Tibial nerve (tissue), 4 donors: ENCODE measurements around the gene AFG3L2. TPM values are rescaled to one million over a fixed set of nuclear protein-coding genes. Genes with fewer than 3 reads are reported as not detected.
A peak's percentile ranks its signal among the peaks of the same experiment; 100 is the strongest.

Experiments used
- DNase-seq, 2 donors: peaks; one replicate each; pipeline ENCODE4 v3.0.0-alpha.2; 2019; ENCODE audit warnings: low spot score in 2 of 2
- H3K27ac ChIP-seq, 4 donors: fragments of 200-600 bp; sonication (generic) in 3 of 4; one replicate each; pipeline ENCODE4 v1.5.1; 2017 to 2019; ENCODE audit warnings: mild to moderate bottlenecking in 1 of 4
- H3K27me3 ChIP-seq, 2 donors: fragments of 200-600 bp; sonication (generic) in 1 of 2; one replicate each; pipeline versions ENCODE4 v1.5.1 to v1.6.0; 2017 to 2019
- H3K36me3 ChIP-seq, 3 donors: fragments of 200-600 bp; sonication (generic); one replicate each; pipeline ENCODE4 v1.5.1; 2018 to 2019
- H3K4me1 ChIP-seq, 4 donors: fragments of 200-600 bp; sonication (generic) in 3 of 4; one replicate each; pipeline ENCODE4 v1.5.1; 2017 to 2019
- H3K4me3 ChIP-seq, 4 donors: fragments of 200-600 bp; sonication (generic) in 3 of 4; one replicate each; pipeline ENCODE4 v1.5.1; 2017 to 2019; ENCODE audit warnings: mild to moderate bottlenecking in 1 of 4, moderate library complexity in 1 of 4
- H3K9me3 ChIP-seq, 4 donors: fragments of 200-600 bp; sonication (generic) in 3 of 4; one replicate each; pipeline ENCODE4 v1.5.1; 2017 to 2019
- EP300 ChIP-seq, 2 donors: sonication (generic); formaldehyde crosslinking; IDR thresholded peaks; one replicate each; pipeline ENCODE4 v1.6.1; 2017; ENCODE audit warnings: antibody characterized with exemption in 2 of 2, mild to moderate bottlenecking in 1 of 2
- POLR2A ChIP-seq, 2 donors: fragments of 450-650 bp; IDR thresholded peaks; one replicate each; pipeline ENCODE4 v1.6.1; 2017; ENCODE audit warnings: antibody characterized with exemption in 2 of 2, mild to moderate bottlenecking in 2 of 2, moderate library complexity in 2 of 2
- WGBS, 2 donors: methylation state at CpG; one replicate each; pipeline ENCODE4 v1.1.5; 2018; 5-methylcytosine and 5-hydroxymethylcytosine counted together
- total RNA-seq, 4 donors: library from RNA; depleted of rRNA; stranded (reverse); fragments of >200 nt; gene quantifications; one replicate each; pipeline ENCODE4 v1.1.0, GENCODE V29; 2016
- TF ChIP-seq, protein P1 (sequence below), 5 experiments: fragments of 200-600 bp in 3 of 5; fragments of 450-650 bp in 2 of 5; sonication (generic) in 3 of 5; IDR thresholded peaks; one replicate each; pipeline ENCODE4 v1.5.1; 2016 to 2019; ENCODE audit warnings: antibody characterized with exemption in 5 of 5, mild to moderate bottlenecking in 3 of 5, moderate library complexity in 2 of 5

AFG3L2 gene
- total RNA-seq: 10 to 100 TPM; 35.7 to 54.8 (median 42.5) TPM

GRCh38 chr18:12376754-12377555 lies at the start of gene AFG3L2:
TSS of gene AFG3L2 (minus strand) at chr18:12377227. CDS start at chr18:12377082, 145 bp downstream.
- Histone ChIP-seq H3K36me3 (no peaks in the 10 kb centered on the region), H3K27ac (peak within 1 kb of the TSS; percentile 94 to 100 (median 98)), H3K27me3 (no peaks in the 10 kb centered on the region), H3K4me3 (peak within 1 kb of the TSS; percentile 76 to 96 (median 81)), H3K9me3 (peaks cover 0 to 1% (median 0%) of the 10 kb centered on the region in 4 donors), H3K4me1 (peaks cover 0 to 50% (median 29%) of the 10 kb centered on the region in 4 donors)
- peak; percentile 100 for DNase-seq
- 0 to 1% methylated on average over 35 to 39 of the region's 100 CpGs for WGBS, 2 donors
- TF ChIP-seq, protein P1, sequence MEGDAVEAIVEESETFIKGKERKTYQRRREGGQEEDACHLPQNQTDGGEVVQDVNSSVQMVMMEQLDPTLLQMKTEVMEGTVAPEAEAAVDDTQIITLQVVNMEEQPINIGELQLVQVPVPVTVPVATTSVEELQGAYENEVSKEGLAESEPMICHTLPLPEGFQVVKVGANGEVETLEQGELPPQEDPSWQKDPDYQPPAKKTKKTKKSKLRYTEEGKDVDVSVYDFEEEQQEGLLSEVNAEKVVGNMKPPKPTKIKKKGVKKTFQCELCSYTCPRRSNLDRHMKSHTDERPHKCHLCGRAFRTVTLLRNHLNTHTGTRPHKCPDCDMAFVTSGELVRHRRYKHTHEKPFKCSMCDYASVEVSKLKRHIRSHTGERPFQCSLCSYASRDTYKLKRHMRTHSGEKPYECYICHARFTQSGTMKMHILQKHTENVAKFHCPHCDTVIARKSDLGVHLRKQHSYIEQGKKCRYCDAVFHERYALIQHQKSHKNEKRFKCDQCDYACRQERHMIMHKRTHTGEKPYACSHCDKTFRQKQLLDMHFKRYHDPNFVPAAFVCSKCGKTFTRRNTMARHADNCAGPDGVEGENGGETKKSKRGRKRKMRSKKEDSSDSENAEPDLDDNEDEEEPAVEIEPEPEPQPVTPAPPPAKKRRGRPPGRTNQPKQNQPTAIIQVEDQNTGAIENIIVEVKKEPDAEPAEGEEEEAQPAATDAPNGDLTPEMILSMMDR (IDR thresholded peaks at IDR 0.05): peak in 1 of 5 experiments; percentile 41
- TF ChIP-seq POLR2A (IDR thresholded peaks at IDR 0.05) (peak; percentile 94 to 98), EP300 (IDR thresholded peaks at IDR 0.05) (peak in 1 of 2 donors; percentile 89)

GRCh38 chr18:12424252-12424651 lies 47.2 kb upstream of the AFG3L2 start:
- peaks cover 0 to 15% (median 0%) of the 10 kb centered on the region in 4 donors for H3K9me3 ChIP-seq
- H3K4me1 ChIP-seq: peaks cover 0 to 22% (median 0%) of the 10 kb centered on the region in 4 donors
- TF ChIP-seq EP300 (IDR thresholded peaks at IDR 0.05) (no peak), POLR2A (IDR thresholded peaks at IDR 0.05) (no peak)
- TF ChIP-seq, protein P1 (IDR thresholded peaks at IDR 0.05): no peak
- no peak for DNase-seq
- no peak overlapping the region for H3K4me3 ChIP-seq
- peak overlapping the region in 1 of 4 donors; percentile 25 for H3K27ac ChIP-seq
- 85 to 89% methylated on average over 4 of the region's 4 CpGs for WGBS, 2 donors
- peaks cover 0 to 56% (median 0%) of the 10 kb centered on the region in 3 donors for H3K36me3 ChIP-seq
- no peaks in the 10 kb centered on the region for H3K27me3 ChIP-seq

DNA sequence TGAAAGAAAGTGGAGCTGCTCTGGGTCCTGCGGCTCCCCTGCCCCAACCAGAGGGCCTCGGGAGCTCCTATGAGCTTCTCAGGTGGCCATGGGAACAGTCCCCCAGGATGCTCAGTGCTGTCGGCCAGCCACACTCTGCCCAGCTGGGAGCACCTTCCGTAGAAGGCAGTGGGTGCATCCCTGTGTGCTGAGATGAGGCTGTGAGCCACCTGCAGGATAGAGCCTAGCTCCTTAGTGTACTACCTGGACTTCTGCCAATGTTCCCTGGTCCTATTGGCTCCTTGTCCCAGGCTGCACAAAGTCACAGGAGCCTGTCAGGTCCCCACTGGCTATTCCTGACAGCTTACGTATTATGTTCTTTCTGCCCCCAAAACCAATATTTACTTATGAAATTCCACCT lies 46.8 kb upstream of the AFG3L2 start:
- TF ChIP-seq EP300 (IDR thresholded peaks at IDR 0.05): no peak
- TF ChIP-seq, protein P1 (IDR thresholded peaks at IDR 0.05): no peak
- TF ChIP-seq POLR2A (IDR thresholded peaks at IDR 0.05): no peak
- no peaks in the 10 kb centered on the region for H3K27me3 ChIP-seq
- no peak for DNase-seq
- H3K27ac ChIP-seq: peak overlapping the region in 1 of 4 donors; percentile 25
- peaks cover 0 to 22% (median 0%) of the 10 kb centered on the region in 4 donors for H3K4me1 ChIP-seq
- WGBS, 2 donors: 77 to 89% methylated on average over 1 to 5 of the region's 5 CpGs
- H3K9me3 ChIP-seq: peaks cover 0 to 15% (median 0%) of the 10 kb centered on the region in 4 donors
- H3K4me3 ChIP-seq: no peak overlapping the region
- H3K36me3 ChIP-seq: peaks cover 0 to 52% (median 0%) of the 10 kb centered on the region in 3 donors

DNA sequence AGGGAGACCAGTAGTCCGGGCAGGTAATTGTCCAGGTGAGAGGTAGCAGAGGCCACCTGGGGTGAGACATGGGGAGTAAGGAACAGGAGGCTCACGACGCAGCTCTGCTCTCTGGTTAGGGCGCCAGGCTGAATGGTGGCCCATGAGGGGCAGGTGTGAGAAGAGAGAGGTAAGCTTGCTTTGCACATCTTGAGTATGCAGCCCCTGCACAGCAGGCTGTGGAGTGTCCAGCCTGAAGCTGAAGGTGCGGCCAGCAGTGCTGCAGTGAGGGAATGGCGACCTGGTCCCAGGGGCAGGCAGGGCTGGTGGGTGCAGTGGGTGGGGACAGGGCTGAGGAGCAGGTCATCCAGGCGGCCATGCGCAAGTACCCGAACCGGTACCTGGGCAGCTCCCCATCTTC lies 46.4 kb upstream of the AFG3L2 start:
- WGBS, 2 donors: 94% methylated on average over 6 to 10 of the region's 10 CpGs
- Histone ChIP-seq H3K4me3 (no peak overlapping the region), H3K4me1 (peaks cover 0 to 22% (median 0%) of the 10 kb centered on the region in 4 donors), H3K27ac (peak overlapping the region in 1 of 4 donors; percentile 7), H3K36me3 (peaks cover 0 to 48% (median 0%) of the 10 kb centered on the region in 3 donors), H3K9me3 (peaks cover 0 to 15% (median 0%) of the 10 kb centered on the region in 4 donors), H3K27me3 (no peaks in the 10 kb centered on the region)
- TF ChIP-seq EP300 (IDR thresholded peaks at IDR 0.05) (no peak), POLR2A (IDR thresholded peaks at IDR 0.05) (no peak)
- TF ChIP-seq, protein P1 (IDR thresholded peaks at IDR 0.05): no peak
- DNase-seq: no peak

DNA sequence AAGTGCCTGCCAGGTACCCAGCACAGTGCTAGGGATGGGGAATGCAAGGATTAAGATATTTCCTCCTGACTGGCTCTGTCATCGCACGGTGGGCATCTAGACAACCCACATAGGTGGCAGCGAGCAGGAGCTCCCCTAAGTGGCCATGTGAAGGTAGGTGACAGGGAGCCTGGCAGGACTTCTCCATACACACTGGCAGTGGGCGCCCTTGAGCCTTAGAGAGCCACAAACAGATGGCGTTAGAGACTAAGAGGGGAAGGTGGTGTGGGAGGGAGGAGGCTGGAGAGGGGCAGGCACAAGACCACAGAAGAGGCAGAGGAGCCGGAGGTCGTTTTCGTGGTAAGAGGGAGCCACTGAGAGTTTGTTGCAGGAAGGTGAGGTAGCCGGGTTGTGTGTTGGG lies 45.9 kb upstream of the AFG3L2 start:
- no peak for TF ChIP-seq POLR2A (IDR thresholded peaks at IDR 0.05)
- no peak for TF ChIP-seq EP300 (IDR thresholded peaks at IDR 0.05)
- TF ChIP-seq, protein P1 (IDR thresholded peaks at IDR 0.05): no peak
- H3K27ac ChIP-seq: no peak overlapping the region

More for the DNA sequence above, 45.9 kb upstream of the AFG3L2 start:
- Histone ChIP-seq H3K4me1 (peaks cover 0 to 22% (median 0%) of the 10 kb centered on the region in 4 donors), H3K36me3 (peaks cover 0 to 43% (median 0%) of the 10 kb centered on the region in 3 donors), H3K27me3 (no peaks in the 10 kb centered on the region), H3K4me3 (no peak overlapping the region), H3K9me3 (peaks cover 0 to 12% (median 0%) of the 10 kb centered on the region in 4 donors)
- 79% methylated on average over 9 of the region's 9 CpGs for WGBS, 2 donors
- DNase-seq: no peak
